Measurements from ENCODE around the gene SLC35G4.

GRCh38 chr18:11657152-11657551 lies 47.8 kb downstream of the SLC35G4 start:
- no peak for TF ChIP-seq POLR2A (IDR thresholded peaks at IDR 0.05)
- no peak for TF ChIP-seq CTCF (IDR thresholded peaks at IDR 0.05)
- TF ChIP-seq POLR2AphosphoS5 (IDR thresholded peaks at IDR 0.05), result no peak
- no peak for TF ChIP-seq EP300 (IDR thresholded peaks at IDR 0.05)
